HG03108 (cell line): ENCODE results near the gene ZIM2.
"Not testable (repeated sequence)": the region's sequence is repeated elsewhere in the genome, so short reads cannot be mapped to it uniquely, and the experiment has no call there.

ENCODE experiments used
- ATAC-seq: cut with Tn5 transposase; IDR thresholded peaks from one replicate; pipeline ENCODE4 v1.9.1; 2021; ENCODE audit warnings: moderate library complexity; ENCODE audit not compliant: unreplicated experiment

ZIM2 gene

DNA sequence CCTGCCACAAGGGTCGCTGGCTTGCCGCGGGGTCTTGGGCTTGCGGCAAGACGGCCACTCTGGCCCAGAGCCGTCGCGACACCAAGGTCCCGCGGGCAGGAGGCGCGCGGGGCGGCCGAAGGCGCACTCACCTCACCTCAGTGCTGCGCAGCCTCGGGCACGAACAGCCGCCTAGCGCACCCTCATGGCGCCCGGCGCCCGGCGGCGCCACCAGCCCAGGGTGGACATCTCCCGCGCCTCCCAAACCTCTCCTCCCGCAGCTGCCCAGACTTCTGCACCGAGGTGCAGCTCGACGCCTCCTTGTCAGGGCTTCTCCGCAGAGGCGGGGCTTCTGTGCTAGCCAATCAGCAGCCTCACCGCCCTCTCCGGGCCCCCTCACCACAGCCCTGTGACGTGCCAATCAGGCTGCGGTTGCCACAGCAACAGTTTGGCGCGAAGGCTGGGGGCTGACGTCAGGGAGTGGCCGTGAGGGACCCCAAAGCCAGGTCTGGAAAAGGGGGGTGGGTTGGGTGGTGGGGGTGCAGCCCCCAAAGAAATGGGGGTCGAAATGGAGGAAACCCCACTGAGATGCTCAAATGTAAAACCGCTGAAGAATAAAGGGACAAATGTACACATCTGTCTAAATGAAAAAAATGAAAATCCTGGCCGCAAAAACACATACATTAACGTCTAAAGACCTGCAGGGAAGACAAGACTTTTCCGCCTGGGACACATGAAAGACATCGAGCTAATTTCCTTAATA is at the start of gene ZIM2, which contains the start of gene PEG3:
ZIM2 (minus strand) TSS at position 276 of the 742 bp plus-strand sequence. CDS start 16,449 bp downstream, outside the sequence.
PEG3 (minus strand) TSS at position 276 of the 742 bp plus-strand sequence. CDS start 16,071 bp downstream, outside the sequence.
- no peak for ATAC-seq

- ATAC-seq = no peak
Measured at GRCh38 chr19:56885173-56885985, 44.9 kb upstream of the ZIM2 start.

- no peak for ATAC-seq
Measured at GRCh38 chr19:56884441-56884840, 43.9 kb upstream of the ZIM2 start.

GRCh38 chr19:56880592-56881190 is 40.2 kb upstream of the ZIM2 start:
- ATAC-seq = no peak

- no peak for ATAC-seq
Measured at GRCh38 chr19:56877069-56877715, 36.7 kb upstream of the ZIM2 start.

- ATAC-seq = no peak
Measured at GRCh38 chr19:56875717-56876116, 35.2 kb upstream of the ZIM2 start.

DNA sequence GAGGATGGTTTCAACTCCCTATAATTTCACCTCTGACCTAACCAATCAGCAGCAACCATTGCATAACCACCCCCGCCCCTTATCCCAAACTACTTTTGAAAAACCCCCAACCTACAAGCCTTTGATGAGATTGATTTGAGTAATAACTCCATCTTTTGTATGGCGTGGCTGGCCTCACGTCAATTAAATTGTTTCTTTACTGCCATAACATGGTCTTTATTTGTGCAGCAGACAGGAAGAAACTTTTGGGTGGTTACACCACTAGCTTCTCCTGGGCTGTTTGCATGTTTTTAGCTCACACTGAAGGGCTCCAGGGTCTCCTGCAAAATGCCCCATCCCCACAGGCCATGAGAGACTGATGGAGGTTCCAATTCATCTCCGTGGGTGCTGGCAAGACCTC is 34.0 kb upstream of the ZIM2 start:
- no peak for ATAC-seq

GRCh38 chr19:56873493-56873892 is 33.0 kb upstream of the ZIM2 start:
- ATAC-seq = no peak

GRCh38 chr19:56869886-56870285 is 29.4 kb upstream of the ZIM2 start:
- no peak for ATAC-seq

- no peak for ATAC-seq
Measured at GRCh38 chr19:56868446-56868845, 27.9 kb upstream of the ZIM2 start.

- ATAC-seq = no peak
Measured at GRCh38 chr19:56866538-56866937, 26.0 kb upstream of the ZIM2 start.

DNA sequence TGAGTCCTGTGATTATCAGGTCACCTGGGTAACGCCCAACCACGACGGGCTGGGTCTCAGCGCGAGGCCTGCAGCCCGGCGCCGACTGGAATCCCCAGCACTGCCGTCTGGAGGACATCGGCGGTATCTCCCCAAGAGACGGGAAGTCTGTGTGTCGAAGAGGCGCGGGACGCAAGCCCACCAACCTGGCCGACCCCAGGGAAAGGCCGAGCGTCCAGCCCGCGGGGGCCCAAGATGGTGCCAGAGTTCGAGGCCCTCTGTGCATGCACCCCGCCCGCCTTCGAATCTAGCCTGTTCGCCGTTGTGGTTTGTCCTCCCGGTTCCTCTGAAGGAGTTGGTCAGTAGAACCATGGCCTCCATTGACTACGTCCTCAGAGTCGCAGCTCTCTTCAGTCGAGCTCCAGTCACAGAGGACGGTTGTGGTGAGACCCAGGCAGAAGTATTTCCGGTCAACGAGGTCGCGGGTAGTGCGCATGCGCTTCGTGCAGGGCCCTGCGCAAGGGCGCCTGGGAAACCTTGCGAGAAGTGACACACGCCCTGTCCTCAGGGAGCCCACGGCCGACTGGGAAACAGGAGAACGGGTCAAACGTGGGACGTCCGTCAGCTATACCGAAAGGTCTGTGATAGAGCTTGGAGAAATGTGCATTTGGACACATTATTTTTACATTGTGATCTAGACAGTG is 24.1 kb upstream of the ZIM2 start:
- no peak for ATAC-seq

DNA sequence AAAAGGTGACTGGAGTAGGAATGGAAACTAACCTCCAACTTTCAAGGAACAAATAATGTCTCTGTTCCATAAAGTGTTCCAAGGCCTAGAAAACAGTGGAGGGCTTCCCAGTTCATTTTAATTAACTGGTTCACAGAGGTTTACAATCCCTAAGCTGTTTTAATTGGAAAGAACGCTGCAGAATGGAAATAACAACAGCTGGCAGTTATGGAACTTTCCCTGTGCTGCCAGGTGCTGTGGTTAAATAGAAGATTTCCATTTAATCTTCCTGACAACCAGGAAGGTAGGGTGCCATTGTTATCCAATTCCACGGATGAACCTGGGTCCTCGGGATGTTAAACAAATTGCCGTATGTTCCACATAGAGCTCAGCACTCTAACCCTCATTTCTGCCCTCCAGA is 22.2 kb upstream of the ZIM2 start:
- ATAC-seq = no peak

DNA sequence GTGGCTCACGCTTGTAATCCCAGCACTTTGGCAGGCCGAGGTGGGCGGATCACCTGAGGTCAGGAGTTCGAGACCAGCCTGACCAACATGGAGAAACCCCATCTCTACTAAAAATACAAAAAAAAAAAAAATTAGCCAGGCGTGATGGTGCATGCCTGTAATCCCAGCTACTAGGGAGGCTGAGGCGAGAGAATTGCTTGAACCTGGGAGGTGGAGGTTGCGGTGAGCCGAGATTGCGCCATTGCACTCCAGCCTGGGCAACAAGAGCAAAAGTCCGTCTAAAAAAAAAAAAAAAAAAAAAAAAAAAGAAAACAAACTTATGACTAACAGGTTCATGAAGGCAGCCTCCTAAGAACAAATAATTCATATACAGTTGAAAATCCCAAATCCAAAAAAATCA is 19.9 kb upstream of the ZIM2 start:
- not testable (repeated sequence) for ATAC-seq

GRCh38 chr19:56858026-56858425 is 17.5 kb upstream of the ZIM2 start:
- ATAC-seq = no peak

GRCh38 chr19:56856822-56857221 is 16.3 kb upstream of the ZIM2 start:
- ATAC-seq = no peak

DNA sequence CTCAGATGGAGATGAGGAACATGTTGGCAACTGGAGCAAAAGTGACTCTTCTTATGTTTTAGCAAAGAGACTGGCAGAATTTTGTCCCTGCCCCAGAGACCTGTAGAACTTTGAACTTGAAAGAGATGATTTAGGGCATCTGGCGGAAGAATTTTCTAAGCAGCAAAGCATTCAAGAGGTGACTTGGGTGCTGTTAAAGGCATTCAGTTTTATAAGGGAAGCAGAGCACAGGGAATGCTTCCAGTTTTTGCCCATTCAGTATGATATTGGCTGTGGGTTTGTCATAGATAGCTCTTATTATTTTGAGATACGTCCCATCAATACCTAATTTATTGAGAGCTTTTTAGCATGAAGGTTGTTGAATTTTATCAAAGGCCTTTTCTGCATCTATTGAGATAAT is 11.8 kb upstream of the ZIM2 start:
- ATAC-seq = not testable (repeated sequence)

DNA sequence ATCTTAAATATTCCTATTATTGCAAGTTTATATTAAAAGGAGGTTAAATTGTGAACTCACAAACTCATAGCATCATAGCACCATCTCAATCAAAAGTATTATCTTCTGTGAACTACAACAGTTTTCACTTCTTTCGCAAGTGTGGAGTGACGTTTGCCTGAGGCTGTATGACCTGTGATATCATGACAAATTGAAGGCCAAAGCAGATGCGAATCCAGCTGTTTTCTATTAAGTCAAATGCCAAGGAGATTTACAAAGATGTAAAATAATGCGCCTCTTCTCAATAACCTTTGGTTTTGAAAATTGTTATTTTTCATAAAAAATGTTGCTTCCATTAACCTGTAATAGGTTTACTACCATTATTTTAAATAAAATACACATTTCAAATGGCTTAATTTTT is 7.6 kb upstream of the ZIM2 start:
- ATAC-seq = no peak

DNA sequence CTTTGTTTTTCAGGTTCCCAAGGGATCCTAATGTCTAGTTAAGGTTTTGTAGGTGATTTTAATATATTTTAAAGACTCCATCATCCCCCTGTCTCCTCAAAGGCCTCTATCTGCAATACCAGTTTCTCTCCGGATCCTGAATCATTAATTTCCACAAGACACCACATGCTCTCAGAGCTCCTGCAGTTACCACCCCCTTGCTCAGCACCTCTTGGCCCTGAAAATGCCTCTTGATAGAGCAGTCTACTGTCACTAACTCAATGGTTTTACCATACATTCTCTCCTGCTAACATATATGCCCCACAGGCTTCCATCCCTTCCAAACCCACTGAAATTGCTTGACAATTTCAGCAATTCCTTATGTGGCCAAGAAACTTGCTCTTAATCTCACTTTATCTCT is 1.9 kb upstream of the ZIM2 start:
- no peak for ATAC-seq

GRCh38 chr19:56841193-56841543 is 642 bp upstream of the ZIM2 start:
- no peak for ATAC-seq
